ENCODE results near the gene SLC39A5.
"Not testable (repeated sequence)": the region's sequence is repeated elsewhere in the genome, so short reads cannot be mapped to it uniquely, and the experiment has no call there.

Gene SLC39A5

DNA sequence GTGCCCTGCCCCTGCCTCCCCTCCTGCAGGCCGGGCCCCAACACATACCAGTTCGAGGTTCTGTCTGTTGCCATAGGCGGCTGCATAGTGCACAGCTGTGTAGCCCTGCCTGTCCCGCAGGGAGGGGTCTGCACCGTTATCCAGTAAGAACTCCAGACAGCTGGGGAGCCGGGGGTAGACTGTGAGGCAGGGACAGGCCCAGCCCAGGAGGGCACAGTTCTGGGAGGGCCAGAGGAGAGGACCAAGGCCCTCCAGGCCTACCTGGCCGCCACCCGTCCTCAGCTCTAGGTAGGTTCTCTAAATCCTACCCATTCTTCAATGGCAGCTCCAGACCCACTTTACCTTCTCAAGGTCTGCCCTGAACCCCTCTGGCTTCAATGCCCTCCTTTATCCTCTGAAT is 18.9 kb downstream of the SLC39A5 start:
- DNase-seq = no peak

DNA sequence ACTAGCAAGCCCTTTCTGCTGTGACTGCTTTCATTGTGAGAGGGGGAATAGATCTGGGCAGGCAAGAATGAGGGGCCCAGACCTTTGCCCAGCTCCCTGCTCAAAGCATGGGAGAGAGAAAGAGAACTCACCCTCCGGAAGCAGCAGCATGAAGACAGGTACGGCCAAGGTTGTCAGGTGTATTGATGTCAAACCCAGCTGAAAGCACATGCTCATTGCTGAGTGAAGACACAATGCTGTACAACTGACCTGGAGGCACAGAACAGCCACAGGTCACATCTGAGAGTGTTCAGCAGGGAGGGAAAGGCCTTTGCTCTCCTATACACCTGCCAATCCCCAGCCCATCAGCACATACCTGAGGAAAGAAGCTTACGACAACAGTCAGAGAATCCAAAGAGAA is 22.8 kb downstream of the SLC39A5 start:
- DNase-seq = no peak

DNA sequence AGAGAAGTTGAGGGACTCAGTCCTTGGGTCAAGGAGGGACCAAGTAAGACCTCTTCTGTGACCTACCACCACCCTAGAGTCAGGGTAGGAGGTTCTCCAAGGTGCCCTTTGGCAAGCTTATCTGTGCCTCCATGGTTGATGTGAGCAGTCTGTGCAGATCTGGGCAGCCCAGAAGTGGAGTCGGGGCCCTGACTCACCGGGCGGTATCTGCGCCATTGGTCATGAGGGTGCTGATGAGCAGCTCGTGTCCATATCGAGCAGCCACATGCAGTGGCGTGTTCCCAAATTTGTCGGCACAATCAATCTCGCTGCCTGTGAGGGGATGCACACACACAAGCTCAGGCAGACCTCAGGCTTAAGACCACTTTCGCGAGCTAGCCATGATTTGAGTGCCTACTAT is 23.2 kb downstream of the SLC39A5 start:
- no peak for DNase-seq

DNA sequence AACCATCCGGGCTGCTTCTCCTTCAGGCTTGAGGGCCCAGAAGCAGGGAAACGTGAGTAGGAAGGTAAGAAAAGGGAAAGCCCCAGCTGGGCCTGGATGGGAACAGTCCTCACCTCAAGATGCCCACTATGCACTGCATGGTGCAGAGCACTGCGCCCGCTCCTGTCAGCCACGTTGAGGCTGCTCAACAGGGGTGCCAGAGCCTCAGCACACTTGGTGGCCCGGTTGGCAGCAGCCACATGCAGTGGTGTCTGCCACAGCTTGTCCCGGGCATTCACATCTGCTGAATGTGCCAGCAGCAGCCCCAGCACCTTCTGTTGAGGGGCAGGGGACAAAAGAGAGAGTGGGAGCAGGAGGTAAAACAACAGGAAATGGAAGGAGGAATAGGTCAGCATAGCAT is 25.8 kb downstream of the SLC39A5 start:
- no peak for DNase-seq

DNA sequence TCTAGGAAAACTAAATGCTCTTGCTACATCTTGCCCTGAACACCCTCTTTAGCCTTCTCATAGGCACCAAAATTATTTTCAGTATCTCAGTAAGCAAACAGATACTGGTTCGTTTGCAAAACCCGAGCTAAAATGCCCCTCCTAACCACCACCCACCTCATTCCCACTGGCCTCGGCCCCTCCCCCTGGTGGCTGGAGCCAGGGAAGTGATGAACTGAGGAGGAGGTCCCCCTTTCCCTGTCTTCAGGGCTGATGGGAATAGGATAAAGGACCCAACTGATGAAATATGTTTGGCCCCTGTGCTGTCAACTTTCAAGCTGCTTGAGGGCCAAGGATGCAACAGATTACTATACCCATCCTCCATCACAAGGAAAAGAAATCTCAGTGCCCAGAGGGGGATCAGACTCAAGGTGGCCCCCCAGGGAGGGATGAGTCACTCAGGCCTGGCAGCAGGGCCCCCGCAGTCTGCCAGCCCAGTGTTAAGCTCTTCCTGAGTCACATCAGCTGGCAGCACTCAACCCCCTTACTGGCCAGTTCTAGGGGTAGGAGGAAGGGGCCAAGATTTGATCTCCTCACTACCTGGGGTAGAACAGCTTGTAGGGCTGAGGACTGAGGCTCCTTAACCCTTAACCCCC is 26.6 kb downstream of the SLC39A5 start:
- no peak for DNase-seq

DNA sequence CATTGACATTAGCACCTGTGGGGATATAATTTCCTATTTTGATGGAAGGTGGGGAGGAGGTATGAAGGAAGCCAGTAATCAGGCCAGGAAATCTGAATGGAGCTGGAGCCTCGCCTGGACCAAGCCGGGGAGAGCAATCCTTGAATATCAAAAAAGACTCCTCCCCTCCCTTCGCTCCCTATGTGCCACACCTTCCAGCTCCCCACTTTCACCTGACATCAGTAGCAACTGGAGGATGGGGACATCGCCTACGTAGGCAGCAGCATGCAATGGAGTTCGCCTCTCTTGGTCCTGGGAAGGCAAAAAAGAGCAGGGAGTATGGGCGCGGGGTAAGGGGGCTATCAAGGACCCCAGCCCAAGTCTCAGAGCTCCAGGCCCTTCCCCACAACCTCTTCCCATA is 27.2 kb downstream of the SLC39A5 start:
- DNase-seq = no peak

DNA sequence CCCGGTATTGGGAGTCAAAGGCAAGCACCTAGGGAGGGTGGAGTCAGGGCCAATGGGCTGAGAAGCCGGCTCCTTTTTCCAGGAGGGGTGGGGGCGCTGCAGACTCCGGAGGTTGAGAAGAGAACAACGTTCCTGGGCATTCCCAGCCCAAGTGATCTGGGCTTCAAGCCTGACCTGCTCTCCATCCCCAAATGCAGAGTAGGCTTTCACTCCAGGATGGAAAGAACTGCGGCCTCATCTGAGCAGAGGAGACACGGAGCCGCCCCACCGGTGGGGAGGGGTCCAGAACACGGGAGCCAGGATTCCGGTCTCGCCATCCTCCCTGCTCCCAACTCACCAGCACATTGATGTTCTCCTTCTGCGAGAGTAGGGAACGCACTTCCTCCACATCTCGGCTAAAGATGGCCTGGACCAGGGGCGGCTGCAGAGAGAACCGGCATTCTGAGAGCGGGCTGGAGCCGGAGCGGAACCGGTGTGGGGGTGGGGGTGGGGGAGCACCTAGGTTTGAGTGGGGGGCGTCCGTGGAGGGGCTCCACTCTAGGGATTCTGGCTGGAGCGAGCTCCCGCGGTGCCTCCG is 27.7 kb downstream of the SLC39A5 start:
- peak in 1 of 2 experiments; percentile 54 for DNase-seq

DNA sequence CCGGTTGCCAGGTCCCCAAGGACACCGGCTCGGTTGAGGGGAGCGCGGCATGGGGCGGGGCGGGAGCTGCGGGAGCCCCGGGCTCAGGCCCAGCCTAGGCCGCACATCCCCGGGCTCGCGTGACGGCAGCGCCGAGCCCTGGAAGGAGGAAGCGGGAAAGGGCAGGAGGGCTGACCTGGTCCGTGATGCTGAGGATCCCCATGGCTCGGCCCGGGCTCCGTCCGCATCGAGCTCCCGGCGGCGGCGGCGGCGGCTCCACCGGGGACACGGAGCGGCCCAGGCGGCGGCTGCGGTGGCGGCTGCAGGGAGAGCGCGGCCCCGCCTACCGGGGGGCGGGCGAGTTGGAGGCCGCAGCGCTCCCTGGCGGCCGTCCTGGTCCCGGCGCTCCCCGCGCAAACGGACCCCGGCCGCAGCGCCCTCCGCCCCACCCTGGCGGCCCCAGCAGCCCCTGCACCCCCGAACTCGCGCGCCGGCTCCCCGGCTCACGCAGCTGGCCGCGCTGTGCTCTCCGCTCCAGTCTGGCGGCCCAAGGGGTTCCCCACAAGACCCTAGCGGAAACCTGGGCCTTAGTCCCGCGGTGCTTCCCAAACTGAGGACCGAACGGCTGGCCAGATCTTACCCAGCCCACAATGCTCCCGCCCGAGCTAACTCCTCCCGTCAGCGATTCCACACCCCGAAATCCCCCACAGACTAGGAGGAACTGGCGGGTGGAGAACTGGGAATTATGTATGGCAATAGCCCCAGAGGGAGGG is 28.4 kb downstream of the SLC39A5 start, which contains the start of gene ANKRD52:
Gene ANKRD52 (minus strand): TSS at position 317 of the 752 bp plus-strand sequence. CDS start 115 bp downstream, at position 202.
- peak; percentile 37 to 67 for DNase-seq

DNA sequence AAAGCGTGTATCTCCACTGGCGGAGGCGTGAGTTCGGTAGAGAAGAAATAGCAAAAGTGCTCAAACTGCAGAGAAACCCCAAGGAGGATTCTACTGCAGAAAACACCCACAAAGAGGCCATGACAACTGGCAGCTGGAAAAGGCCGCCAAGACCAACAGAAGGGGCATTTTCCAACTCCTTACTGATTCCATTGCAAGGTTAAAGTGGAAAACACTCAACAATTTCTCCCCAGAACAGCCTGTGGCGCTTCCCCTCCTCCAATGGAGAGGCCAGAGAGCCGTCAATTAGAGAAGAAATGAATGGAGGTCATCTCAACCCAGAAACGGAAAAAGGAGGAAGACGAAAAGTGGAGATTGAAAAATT is 29.0 kb downstream of the SLC39A5 start:
- DNase-seq = peak in 1 of 2 experiments; percentile 20

DNA sequence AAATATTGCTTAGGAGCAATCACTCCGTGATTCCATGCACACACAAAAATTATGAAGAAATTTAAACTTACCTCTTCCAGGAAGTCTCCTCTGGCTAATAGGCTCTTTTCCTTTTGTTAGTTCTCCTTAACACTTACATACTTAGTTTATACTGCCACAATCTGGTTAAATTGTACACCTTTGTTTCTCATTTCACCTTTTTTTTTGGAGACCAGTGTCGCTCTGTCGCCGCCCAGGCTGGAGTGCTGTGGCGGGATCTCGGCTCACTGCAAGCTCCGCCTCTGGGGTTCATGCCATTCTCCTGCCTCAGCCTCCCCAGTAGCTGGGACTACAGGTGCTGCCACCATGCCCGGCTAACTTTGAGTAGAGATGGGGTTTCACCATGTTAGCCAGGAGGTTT is 30.5 kb downstream of the SLC39A5 start:
- DNase-seq = no peak

DNA sequence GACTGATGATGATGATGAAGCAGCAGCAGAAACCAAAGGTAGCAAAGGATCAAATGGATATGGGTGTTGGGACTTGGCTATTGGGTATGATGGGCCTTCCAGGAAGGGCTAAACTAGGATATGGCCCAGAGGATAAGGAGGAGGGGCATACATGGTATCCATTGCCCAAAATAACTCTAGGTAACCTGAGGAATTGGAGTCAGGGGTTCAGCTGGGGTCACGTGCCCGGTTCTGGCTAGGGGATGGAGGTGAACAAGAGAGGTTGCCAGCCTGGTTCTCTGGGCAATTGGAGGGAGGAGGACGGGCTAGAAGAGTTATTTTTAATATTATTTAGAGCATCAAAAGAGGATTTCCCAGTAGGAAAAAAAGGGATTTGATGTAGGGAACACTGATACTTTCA is 31.1 kb downstream of the SLC39A5 start:
- no peak for DNase-seq

DNA sequence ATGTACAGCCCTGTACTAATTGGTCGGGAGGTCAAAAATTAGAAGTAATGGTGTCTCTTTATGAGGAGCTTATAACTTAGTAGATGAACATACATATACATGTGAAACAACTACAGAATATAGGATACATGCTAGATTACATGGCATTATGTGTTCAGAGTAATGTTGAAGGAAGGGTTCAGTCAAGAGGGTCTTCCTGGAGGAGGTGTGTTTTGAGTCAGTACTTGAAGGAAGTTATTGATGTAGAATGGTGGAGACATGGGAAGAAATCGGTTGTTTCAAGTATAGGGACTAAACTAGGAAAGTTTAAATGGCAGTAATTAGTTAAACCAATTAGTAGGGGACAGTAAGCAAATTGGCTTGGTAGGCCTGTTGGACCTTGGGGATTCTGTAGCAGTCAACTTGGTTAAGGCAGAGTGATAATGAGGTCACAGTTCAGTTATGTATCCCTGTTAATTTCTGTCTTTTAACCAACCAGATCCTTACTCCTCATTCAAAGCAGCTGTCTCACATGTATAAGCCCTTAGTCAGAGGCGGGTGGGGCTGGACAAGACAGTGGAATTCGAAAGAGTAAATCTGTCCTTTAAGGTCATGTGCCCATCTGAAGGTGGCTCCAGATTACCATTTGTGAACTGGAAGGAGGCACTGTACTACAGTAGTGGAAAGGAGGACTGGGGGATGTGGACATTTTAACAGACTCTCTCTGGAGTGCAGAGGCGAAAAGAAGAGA is 31.8 kb downstream of the SLC39A5 start:
- no peak for DNase-seq

DNA sequence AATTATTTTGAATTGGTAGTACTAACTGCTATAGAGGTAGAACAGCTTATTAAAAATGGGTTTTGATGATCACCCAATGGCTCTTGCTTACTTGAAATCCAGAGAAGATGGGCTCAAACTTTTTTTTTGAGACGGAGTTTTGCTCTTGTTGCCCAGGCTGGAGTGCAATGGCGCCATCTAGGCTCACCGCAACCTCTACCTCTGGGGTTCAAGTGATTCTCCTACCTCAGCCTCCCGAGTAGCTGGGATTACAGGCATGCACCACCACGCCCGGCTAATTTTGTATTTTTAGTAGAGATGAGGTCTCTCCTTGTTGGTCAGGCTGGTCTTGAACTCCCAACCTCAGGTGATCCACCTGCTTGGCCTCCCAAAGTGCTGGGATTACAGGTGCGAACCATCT is 33.1 kb downstream of the SLC39A5 start:
- DNase-seq = not testable (repeated sequence)

DNA sequence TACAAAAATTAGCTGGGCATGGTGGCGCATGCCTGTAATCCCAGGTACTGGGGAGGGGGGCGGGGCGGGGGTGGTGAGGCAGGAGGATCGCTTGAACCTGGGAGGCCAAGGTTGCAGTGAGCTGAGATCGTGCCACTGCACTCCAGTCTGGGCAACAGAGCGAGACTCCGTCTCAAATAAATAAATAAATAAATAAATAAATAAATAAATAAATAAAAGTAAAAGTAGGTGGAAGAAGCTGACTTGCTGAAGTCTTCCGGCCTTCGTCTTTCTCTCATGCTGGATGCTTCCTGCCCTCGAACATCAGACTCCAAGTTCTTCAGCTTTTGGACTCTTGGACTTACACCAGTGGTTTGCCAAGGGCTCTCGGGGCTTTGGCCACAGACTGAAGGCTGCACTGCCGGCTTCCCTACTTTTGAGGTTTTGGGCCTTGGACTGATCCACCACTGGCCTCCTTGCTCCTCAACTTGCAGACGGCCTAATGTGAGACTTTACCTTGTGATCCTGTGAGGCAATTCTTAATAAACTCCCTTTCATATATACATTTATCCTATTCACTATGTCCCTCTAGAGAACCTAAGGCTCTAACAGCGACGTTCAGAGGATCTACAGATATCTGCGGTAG is 36.3 kb downstream of the SLC39A5 start:
- not testable (repeated sequence) for DNase-seq

DNA sequence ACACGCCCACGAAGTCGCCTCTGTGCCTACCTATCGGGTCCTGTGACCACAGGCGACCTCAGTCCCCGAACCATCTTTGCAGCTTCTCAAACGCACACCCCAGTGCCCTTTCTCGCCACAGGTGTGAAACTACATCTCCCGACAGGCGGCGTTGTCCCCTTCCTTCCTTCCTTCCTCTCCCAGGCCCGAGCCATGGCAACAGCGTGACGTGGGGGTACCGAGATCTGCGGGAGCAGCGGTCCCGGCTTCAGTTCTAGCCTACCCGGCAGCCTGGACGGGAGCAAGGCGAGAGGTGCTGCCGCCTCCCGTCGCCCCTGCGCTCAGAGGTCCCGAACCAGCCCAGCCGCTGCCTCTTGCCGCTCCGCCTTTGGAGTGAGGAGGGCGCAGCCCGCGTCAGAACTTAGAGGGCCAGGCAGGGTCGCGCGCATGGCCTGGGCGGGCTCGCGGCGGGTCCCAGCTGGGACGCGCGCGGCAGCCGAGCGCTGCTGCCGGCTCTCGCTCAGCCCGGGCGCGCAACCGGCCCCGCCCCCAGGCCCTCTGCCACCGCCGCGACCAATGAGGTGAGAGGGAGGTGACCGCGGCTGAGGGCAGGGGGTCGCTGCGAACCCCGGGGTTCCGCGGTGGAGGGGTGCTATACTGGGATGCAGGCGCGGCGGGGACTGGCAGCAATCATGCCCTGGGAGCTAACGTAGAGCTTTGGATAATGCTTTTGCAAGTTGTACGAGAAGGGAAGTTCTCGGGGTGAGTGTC is 37.0 kb downstream of the SLC39A5 start, which contains the start of gene COQ10A:
Gene COQ10A (plus strand): TSS at position 250 of the 750 bp plus-strand sequence. CDS start 177 bp downstream, at position 427.
- peak; percentile 75 to 89 for DNase-seq

DNA sequence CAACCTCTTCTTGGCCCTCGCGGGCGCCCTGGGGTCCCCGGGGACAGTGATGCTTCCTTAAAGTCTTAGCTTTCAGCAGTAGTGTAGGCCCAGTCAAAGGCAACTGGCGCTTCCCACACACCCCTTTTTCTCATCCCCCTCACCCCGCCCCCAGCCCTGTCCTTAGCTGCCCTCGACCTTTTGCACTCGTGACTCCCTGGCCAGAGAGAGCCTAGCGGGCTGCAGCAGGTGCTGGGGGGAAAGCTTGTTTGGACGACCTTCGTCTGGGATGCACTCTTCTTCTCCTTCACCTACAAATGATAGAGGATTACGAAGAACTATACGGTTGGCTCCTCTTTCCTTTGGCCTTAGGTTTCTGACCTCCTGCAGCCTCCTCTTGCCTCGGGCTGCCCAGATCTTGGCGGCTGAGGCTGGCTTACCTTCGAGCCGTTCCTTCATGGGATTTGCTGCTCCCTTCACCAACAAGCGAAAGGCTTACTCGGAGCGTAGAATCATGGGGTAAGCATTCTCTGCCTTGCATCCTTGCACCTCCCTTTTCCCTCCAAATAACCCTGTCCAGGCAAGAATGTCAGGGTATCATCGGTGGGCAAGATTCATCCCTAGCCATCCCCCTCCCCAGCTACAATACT is 37.7 kb downstream of the SLC39A5 start:
- DNase-seq = no peak

DNA sequence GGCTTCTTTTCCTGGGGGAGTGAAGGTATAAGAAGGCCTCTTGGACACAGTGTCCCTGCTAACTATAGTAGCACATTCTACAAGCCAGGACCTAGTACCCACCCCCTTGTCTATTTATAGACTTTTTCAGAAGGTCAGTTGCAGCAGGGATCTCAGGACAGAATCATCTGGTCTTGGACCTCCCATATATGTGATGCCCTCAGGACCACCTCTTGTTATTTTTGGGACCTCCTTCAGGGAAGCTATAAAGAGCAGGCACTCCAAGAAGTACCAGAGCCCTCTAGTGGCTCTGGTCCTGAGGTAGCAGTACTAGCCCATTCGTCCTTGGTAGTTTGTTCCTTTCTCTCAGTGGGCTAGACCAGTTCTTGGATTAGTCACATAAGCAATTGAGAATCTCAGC is 41.2 kb downstream of the SLC39A5 start:
- no peak for DNase-seq

DNA sequence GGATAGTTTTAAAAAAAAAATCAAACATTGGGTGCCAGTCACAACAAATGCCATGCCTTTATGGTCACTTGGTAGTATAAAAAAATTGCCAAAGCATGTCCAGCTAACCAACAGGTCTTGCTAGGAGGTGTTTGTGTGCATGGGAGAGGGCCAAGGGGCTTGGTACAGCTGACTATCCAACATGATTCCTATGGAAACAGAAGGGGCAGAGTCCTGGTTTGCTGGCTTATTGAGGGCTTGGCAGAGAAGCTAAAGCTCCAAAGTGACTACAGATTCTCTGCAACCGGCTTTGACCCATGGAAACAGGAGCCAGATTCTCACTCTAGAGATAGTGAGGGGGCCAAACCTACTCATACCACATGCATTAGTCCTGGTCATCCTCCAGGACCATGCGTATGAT is 42.6 kb downstream of the SLC39A5 start:
- DNase-seq = not testable (repeated sequence)

DNA sequence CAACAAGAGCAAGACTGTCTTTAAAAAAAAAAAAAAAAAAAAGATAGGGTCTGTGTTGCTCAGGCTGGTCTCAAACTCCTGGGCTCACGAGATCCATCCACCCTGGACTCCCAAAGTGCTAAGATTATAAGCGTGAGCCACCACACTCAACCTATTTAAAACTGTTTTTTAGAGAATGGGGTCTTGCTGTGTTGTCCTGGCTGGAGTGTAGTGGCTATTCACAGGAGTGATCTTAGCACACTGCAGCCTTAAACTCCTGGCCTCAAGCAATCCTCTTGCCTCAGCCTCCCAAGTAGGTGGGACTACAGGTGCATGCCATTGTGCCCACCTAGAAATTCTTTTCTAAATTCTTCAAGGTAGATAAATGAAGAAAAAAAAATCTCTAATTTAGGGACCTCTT is 44.4 kb downstream of the SLC39A5 start:
- DNase-seq = no peak

DNA sequence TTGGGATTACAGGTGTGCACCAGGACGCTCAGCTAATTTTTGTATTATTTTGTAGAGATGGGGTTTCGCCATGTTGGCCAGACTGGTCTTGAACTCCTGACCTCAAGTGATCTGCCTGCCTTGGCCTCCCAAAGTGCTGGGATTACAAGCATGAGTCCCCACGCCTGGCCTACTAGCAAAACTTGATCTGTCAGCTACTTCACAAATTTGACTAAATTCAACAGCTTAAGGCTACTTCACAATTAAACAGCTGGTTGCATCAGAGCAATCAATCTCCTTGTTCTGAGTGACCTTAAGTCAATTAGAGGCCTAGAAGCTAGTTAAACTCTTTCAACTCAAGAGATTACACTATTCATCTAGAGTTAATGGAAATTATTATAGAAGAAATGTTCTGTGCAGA is 49.1 kb downstream of the SLC39A5 start:
- DNase-seq = no peak

DNA sequence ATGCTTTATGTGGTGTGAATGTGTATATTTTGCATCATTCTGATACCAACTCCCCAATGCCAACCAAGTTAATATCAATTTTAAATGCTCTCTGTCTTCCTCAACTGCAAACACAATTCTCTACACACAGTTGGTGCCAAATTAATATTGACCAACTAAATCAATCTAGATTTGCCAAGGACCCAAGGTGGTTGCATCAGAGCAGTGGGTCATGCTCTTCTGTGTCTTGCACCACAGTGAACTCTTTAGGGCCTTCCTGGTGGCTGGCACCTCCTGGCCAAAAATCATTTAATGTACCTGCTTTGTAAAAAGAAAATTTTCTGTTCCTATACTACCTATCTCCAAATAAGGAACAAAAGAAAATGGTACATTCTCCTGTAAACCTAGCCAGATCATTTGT is 51.0 kb downstream of the SLC39A5 start:
- DNase-seq = no peak

DNA sequence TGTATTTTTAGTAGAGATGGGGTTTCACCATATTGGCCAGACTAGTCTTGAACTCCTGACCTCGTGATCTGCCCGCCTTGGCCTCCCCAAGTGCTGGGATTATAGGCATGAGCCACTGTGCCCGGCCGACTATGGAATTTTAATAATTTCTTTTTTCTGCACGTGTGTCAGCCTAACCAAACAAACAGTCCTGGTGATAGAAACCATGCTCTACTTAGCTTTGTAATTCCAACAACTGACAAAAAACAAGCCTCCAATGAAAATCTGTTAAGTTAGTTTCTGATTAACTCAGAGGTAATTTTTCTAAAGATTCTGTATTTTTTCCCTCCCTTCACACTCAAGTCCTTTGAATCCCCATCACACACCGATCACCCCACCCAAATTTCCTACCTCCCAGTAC is 52.2 kb downstream of the SLC39A5 start:
- DNase-seq = no peak
